KBM-7 (cell line): ENCODE results near the gene SLC29A4.
"Not testable (repeated sequence)": the region's sequence is repeated elsewhere in the genome, so short reads cannot be mapped to it uniquely, and the experiment has no call there.

Source experiments
- DNase-seq: peaks from one replicate; pipeline ENCODE4 v3.0.0-alpha.2; 2015
- in situ Hi-C: fragments of 300-500 bp; cut with MboI; formaldehyde crosslinking; loops from 2 replicates; pipeline ENCODE4 v1.14.3; 2020; ENCODE audit warnings: low sequenced_read_pairs, low pct_unique_long_range_greater_than_20kb, mixed read lengths

SLC29A4 gene

DNA sequence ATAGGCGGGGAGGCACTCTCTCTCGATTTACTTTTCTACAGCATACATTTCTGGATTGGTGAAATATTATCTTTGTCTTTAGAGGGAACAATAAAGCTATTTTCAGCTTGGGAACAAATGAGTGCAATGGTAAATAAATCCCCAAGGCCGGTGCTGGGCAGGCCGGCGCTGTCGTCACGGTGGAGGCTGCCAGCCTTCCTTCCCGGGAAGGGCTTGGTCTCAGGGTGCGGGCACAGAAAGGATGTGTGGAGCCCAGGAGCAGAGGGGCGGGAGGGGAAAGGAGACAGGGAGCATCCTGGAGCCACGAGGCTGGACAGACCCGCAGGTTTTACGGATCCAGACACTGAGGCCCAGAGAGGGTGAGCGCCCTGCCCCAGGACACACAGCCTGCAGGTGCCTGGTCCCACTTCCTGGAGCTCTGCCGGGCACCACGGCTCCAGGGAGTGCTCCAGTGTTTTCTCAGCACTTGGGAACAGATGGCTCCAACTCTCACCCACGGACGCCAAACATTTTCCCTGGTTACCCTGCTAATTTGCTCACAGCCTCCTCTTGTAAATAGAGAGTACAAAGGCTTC lies 8.8 kb upstream of the SLC29A4 start:
- in situ Hi-C loops, DNase-seq: not testable (repeated sequence)

DNA sequence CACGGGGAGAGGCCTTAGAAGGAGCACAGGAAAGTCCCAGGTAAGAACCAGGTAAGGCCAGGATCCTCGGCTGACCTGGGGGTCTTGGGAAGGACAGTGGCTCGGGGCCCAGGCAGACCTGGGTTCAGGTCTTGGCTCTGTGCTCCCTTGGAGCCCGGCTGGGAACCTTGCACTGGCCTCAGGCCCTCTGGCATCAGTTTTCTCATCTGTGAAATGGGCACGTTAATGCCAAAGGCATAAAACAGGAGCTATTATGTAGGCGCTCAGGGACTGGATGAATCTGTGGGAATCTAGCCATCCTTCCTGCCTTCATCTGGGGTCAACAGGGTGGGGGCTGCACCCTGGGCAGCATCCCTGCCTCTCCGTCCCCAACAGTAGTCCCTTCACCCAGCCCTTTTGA lies 8.3 kb upstream of the SLC29A4 start:
- no peak for DNase-seq
- in situ Hi-C loops = no loop called here

DNA sequence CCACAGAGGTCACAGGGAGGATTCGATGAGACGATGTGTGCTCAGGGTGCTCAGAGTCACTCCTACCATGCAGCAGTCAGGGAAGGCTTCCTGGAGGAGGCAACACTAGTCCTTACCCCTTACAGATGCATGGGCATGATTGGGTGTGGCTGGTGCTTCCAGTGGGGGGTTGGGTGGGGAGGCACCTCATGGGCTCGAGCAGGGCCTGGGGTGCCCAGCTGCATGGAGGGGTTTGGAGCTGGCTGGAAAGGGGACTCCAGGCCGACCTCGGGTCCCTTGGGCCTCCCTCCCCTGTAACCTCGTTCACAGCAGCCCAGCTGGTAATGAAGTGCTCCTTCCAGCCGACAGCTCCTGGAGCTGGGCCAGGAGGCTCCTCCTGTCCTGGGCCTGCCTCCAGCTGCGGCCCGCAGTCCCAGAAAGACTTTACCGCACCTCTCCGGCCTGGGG lies 7.7 kb upstream of the SLC29A4 start:
- DNase-seq, in situ Hi-C loops: not testable (repeated sequence)

DNA sequence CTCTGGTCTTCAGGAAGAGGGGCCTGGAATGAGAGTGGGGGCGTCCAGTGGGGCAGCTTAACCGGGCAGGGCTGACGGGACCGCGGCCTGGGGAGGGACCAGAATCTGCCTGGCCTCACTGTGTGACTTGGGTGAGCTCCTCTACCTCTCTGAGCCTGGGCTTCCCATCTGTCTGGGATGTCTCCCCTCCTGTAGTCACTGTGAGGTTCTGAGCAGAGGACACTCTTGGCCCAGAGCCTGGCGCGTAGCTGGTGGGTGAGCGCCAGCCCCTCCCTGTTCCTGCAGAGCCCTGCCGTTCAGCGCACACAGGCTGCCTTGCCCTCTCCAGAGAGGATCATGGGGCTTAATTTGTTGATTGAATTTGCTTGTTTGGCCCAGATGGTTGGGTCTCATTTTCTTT lies 7.2 kb upstream of the SLC29A4 start:
- in situ Hi-C loops, DNase-seq: not testable (repeated sequence)

DNA sequence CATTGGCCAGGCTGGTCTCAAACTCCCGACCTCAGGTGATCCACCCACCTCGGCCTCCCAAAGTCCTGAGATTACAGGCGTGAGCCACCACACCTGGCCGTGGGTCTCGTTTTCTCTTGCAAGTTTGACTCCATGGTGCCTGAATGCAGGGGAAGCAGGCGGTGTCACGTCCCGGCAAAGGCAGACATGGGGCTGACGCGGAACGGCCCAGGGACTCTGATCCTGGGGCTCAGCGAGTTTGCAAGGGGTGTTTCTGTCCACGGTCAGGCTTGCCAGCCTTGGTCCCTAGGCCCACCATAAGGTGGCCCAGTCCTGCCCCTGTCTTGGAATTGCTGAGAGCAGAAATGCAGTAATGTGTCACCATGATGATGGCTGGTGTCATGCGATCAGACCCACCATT lies 6.6 kb upstream of the SLC29A4 start:
- in situ Hi-C loops, DNase-seq: not testable (repeated sequence)

DNA sequence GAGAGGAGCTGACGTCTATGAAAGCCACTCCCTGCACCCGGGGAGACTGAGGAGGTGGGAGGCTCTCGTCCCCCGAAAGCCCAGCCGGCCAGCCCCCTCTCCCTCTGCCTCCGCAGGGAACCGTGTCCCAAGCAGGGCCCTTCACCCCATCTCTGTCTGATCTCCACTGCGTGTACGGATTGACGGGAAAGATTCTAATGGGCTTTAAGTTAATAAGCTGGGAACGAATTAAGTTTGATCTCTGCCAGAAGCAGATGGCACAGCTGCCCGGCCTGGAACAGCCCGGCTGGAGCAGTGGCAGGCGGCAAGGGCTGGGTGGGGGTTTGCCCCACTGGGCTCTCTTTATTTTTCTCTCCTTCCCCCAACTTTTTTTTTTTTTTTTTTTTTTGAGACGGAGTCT lies 6.1 kb upstream of the SLC29A4 start:
- in situ Hi-C loops = no loop called here
- DNase-seq = no peak

DNA sequence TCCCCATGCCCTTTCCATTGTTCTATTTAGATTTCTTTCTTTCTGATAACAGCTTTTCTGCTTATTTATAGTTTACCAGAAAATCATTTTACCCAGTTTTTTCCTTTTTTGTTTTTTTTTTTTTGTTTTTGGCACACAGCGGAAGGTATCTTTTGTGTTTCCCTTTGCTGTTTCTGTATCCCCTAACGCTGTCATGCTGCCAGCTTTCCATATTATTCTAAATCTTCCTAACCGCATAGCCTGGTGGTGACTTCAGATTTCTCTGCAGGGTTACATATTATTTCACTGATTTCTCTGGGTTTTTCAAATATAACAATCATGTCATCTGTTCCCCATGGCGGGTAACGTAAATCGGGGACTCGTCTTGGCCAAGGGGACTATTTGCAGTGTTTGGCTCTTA lies 4.0 kb upstream of the SLC29A4 start:
- in situ Hi-C loops = no loop called here
- no peak for DNase-seq

DNA sequence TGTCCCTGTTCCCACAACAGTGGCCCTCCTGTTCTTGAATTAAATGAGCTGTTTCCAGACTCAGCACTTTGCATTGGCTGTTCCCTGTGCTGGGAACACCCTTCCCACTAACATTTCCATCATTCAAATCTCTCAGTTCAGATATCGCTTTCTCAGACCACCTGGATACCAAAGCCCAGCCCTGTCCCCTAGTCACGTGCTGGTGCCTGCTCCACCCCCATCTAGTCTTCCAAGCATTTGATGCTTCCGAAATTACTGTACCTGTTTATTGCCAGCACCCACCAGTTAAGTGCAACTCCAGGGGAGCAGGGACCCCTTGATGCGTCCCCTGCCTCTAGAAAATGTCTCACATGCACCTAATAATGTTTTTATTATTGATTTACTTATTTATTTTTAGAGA lies 3.0 kb upstream of the SLC29A4 start:
- DNase-seq = no peak
- in situ Hi-C loops = no loop called here

DNA sequence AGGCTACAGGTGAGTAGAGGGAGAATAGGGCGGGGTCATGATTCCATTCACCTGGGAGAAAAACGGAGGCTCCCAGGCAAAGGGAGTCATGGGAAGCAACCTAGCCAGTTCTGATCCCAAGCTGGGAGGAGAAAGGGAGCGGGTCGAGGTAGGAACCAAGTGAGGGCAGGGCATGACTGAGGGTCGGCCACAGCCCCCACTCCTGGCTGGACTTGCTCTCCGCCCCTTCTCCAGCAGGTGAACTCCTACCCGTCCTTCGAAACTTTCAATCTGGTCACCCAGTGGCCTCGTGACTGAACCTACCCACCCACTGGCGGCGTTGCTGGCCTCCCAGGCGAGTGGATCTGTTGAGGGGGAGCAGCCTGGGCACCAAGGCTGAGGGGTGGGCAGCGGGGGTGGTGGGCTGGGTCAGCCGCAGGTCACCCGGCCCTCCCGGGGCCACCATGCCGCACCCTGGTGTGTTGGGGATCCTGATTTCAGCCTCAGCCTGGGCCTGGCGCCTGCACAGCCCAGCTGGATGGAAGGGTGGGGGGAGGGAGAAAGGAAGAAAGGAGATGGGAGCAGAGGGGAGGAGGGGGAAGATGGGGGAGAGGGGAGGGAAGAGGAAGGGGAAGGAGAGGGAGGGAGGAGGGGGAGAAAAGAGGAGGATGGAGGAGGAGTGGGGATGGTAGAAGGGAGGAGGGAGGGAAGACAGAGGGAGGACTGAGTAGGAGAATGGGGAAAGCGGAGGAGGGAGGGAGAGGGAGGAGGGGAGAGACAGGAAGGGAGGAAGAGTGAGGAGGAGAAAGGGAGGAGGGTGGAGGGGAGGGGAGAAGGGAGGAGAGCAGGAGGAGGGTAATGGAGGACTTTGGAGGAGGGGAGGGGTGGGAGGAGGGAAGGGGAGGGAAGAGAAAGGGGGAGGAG lies 894 bp upstream of the SLC29A4 start:
- in situ Hi-C loops = not testable (repeated sequence)

DNA sequence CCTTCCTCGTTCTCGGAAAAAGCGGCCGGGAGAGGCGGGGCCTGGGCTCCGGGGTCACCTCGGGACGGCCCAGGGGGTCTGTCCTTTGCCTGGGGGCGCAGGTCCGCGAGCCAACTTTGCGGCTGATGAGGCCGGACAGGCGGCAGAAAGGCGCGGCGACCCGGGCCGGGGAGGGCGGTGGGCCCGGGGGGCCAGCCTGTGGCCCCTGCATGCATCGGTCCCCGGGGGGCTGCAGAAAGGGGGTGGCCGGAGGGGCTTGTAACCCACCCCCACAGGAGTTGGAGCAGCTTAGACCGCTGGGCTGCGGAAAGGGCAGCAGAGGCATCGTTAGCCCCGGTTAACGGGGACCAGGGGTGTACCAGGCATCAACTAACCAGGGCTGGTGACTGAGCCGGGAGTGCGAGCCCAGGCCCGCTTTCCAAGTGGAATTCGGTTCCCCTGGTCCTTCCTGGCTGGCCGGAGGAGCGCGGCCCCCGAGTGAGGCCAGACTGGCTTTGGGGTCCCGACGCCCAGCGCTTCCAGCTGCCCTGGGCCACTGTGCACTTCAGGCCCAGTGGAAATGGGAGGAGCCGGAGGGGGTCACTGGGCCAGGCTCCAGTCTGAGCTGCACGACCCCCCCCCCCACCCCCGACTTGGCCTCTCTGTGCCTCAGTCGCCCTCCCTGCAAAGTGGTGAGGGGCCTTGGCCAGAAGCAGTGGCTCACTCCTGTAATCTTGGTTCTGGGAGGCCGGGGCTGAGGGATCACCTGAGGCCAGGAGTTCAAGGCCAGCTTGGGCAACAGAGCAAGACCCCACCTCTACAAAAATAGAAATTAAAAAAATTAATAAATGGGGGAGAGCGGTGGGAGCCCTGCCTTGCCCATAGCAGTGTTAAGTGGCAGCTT lies 919 bp downstream of the SLC29A4 start:
- in situ Hi-C loops = no loop called here

More for the DNA sequence above, 894 bp upstream of the SLC29A4 start:
- not testable (repeated sequence) for DNase-seq

DNA sequence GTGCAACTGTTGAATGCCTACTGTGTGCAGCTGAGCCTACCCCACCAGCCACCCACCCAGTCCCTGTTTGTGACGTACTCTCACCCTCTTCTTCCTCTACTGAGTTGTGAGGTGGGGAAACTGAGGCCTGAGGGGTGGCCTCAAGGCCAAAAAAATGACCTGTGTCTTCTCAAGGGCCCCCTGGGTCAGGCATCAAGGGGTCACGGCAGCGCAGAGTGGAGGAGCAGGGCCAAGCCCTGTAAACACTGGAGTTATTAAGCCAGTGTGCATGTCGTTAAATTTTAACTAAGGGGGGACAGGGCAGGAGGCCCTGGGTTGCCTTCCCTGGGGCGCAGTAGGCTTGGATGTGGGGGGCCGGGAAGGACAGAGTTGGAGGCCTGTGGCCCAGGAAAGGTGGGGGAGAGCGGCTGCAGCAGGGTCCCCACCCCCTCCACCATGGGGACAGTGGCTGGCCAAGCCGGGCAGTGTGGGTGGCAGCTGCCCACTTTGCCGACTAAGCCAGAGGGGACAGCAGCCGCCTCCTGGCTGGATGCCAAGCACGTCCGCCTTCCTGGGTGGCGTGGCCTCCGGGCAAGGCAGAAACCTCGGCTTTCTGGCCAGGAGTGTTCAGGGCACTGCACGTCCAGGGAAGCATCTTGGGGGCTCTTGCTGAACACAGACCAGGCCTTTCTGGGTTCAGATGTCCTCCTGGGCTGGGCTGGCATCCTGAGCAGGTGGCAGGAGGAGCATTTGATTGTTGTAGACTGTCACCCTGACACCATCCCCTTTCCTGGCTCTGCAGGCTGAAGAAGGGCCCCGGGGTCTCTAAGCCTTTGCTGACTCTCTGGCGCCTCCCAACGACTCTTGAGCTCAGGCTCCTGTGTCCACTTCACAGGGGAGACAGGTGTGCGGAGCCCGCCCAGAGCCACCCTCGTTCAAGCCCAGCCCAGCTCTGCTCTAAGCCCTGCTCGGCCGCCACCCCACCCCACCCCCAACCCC lies 1.9 kb downstream of the SLC29A4 start:
- in situ Hi-C loops = no loop called here
- DNase-seq = peak; percentile 45

More for the DNA sequence above, 919 bp downstream of the SLC29A4 start:
- no peak for DNase-seq

DNA sequence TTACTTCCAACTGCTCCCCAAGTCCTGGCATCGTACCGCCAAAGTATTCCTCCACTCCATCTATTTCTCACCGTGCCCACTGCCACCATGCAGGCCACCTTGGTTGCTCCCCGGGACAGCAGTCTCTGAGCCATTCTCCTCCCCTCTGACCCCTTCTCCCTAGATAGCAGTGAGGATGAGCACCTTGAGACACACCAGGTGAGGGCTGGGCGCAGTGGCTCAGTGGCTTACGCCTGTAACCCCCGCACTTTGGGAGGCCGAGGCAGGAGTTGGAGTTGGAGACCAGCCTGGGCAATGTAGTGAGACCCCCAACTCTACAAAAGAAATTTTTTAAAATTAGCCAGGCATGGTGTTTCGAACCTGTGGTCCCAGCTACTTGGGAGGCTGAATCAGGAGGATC lies 4.2 kb downstream of the SLC29A4 start:
- in situ Hi-C loops = no loop called here
- no peak for DNase-seq

DNA sequence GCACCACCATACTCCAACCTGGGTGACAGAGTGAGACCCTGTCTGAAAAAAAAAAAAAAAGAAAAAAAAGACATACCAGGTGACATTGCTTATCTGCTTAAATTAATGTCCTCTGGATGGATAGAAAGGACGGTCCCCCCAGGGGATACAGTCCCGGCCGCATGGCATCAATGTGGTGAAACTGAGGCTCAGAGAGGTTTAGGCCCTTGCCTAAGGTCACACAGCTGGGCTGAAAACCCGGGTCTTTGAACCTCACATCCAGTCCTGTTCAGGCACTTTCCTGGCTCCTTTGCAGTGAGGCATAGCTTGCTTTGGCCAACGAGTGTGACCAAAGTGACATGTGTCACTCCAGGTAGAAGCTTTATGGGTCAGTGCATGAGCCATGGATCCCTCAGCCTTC lies 4.6 kb downstream of the SLC29A4 start:
- DNase-seq, in situ Hi-C loops: not testable (repeated sequence)

DNA sequence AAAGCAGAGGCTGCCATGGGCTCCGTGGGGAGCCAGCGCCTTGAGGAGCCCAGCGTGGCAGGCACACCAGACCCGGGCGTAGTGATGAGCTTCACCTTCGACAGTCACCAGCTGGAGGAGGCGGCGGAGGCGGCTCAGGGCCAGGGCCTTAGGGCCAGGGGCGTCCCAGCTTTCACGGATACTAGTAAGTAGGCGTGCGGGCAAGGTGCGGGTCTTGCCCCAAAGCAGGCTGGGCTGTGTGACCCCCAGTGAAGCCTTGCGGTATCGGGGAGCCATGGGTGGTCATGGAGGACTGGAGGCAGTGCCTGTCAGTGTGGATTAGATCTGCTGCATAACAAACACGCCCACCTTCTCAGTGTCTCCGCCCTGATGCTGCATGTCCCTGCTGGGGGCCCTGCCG lies 5.1 kb downstream of the SLC29A4 start:
- DNase-seq = no peak
- in situ Hi-C loops = no loop called here

DNA sequence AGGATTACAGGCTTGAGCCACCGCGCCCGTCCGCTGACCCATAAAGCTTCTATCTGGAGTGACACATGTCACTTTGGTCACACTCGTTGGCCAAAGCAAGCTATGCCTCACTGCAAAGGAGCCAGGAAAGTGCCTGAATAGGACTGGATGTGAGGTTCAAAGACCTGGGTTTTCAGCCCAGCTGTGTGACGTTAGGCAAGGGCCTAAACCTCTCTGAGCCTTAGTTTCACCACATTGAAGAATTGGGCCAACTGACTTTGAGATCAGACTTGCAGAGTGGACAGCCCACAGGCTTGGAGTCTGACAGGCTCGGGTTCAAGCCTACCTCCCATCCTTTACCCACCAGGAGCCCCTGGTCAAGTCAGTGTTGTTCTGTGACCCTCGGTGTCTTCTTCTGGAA lies 5.8 kb downstream of the SLC29A4 start:
- in situ Hi-C loops, DNase-seq: not testable (repeated sequence)

DNA sequence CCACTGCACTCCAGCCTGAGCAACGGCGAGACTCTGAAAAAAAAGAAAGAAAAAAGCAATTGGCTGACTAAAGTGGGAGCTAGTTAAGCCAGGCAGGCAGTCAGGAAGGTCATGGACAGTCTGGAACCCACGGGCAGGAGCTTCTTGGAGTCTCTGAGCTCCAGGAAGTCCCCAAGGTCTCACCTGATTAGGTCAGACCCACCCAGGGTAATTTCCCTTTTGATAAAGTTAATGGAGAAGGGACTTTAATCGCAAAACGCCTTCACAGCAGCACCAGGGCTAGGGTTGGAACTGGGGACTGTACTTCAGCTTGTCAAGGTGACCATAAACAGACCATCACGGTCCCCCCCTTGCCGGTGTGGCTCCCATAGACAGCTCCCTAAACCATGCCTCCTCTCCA lies 6.6 kb downstream of the SLC29A4 start:
- DNase-seq = no peak
- in situ Hi-C loops = no loop called here

DNA sequence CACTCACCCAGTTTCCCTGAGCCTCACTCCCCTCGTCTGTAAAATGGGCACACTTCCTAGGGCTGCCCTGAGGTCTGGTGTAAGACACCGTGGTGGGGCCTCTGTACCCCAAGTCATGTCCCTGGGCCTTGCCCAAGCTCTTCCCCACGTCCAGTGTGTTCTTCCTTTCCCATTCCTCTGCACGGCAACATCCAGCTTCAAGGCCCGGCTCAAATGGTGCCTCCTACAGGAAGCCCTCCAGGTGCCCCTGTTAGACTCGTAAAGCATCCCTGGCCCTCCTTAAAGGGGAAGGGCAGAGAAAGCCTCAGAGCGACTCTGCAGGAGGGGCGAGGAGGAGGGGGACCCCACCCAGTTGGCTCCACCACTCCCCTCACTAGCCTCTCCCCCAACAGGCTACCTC lies 8.6 kb downstream of the SLC29A4 start:
- in situ Hi-C loops = no loop called here
- DNase-seq = no peak

DNA sequence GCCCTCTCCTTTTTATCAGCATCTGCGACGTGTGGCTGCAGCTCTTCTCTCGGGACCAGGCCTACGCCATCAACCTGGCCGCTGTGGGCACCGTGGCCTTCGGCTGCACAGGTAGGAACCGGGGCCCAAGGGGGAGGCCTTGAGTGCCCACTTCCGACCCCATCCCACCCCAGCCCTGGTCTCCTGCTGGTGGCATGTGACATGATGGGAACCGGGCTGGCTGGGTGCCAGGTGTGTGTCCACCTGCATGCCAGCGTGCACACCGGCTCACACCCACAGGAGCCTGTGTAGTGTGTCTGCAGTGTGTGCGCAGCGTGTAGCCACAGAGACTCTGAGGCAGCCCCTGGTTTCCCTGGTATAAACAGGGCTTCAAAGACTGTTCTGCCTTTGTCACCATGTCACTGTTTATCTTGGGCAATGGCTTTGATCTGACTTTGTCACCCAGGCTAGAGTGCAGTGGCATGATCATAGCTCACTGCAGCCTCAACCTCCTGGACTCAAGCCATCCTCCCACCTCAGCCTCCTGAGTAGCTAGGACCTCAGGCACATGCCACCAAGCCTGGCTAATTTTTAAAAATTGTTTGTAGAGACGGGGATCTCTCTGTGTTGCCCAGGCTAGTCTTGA lies 9.1 kb downstream of the SLC29A4 start:
- DNase-seq, in situ Hi-C loops: not testable (repeated sequence)
